GM12878 (cell line): ENCODE data around the gene YPEL3. TPM values are rescaled to one million over a fixed set of nuclear protein-coding genes. Genes with fewer than 3 reads are reported as not detected.

Experiments used
- ATAC-seq: fragments of 200-7000 bp; cut with Tn5 transposase; 3 replicates; pipeline ENCODE4 v1.9.1; 2020; ENCODE audit warnings: mild to moderate bottlenecking, moderate library complexity
- BruUV-seq: library from RNA; stranded (reverse); fragments of 400-500 nt; replicated peaks from 2 replicates; lab custom pipeline; 2021; lab: Mats Ljungman, UMichigan
- CTCF ChIA-PET: fragments of 300-600 bp; sonication (Branson Sonifier 250); formaldehyde crosslinking; extraction: SDS; loops from one replicate; lab custom pipeline; 2021; ENCODE audit warnings: inconsistent platforms; lab: Yijun Ruan, JAX
- POLR2A ChIA-PET: fragments of 350-600 bp; formaldehyde crosslinking; extraction: SDS; loops from one replicate; lab custom pipeline; 2021; ENCODE audit warnings: inconsistent platforms; lab: Charles Lee
- RAD21 ChIA-PET: fragments of 300-600 bp; sonication (Branson Sonifier 250); formaldehyde crosslinking; loops from one replicate; lab custom pipeline; 2023; ENCODE audit warnings: antibody characterized with exemption; ENCODE audit not compliant: unreplicated experiment; lab: Charles Lee
- SMC1A ChIA-PET: fragments of 300-600 bp; sonication (Branson Sonifier 250); formaldehyde crosslinking; loops from one replicate; lab custom pipeline; 2023; ENCODE audit not compliant: unreplicated experiment, uncharacterized antibody; lab: Charles Lee
- DNase-seq: peaks from one replicate; pipeline ENCODE4 v3.0.0-alpha.2; 2011; ENCODE audit warnings: low read depth, low spot score
- FAIRE-seq: peaks from 3 replicates; lab custom pipeline; 2011; peaks lifted over from hg19 to GRCh38; lab: Jason Lieb, UNC
- H2AFZ ChIP-seq: 2 replicates; pipeline ENCODE4 v1.6.0; 2011; ENCODE audit warnings: low read depth, low read length, control low read depth; ENCODE audit not compliant: control insufficient read depth
- H3K27ac ChIP-seq: 2 replicates; pipeline ENCODE4 v1.5.1; 2011; ENCODE audit warnings: control low read depth; ENCODE audit not compliant: control insufficient read depth, insufficient read depth
- H3K27me3 ChIP-seq, 2 experiments: replicated peaks in 1 of 2; 2 replicates each; pipeline versions ENCODE4 v1.6.0 to v1.6.1; 2011; ENCODE audit warnings: low read length in 1 of 2; ENCODE audit not compliant: control insufficient read depth in 2 of 2, insufficient read depth in 2 of 2
- H3K36me3 ChIP-seq, 2 experiments: 2 replicates each; pipeline ENCODE4 v1.5.1; 2011; ENCODE audit warnings: low read length in 1 of 2; ENCODE audit not compliant: control insufficient read depth in 2 of 2, insufficient read depth in 2 of 2
- H3K4me1 ChIP-seq: 2 replicates; pipeline ENCODE4 v1.6.1; 2011; ENCODE audit warnings: mild to moderate bottlenecking, low read length, moderate library complexity, mixed read lengths; ENCODE audit not compliant: control insufficient read depth, insufficient read depth
- H3K4me2 ChIP-seq: 2 replicates; pipeline ENCODE4 v1.6.0; 2011; ENCODE audit warnings: control low read depth; ENCODE audit not compliant: control insufficient read depth, insufficient read depth
- H3K4me3 ChIP-seq: fragments of 200-600 bp; sonication (generic); 2 replicates; pipeline ENCODE4 v1.5.1; 2016
- H3K79me2 ChIP-seq: 2 replicates; pipeline ENCODE4 v1.6.0; 2011; ENCODE audit warnings: low read length; ENCODE audit not compliant: control insufficient read depth, insufficient read depth
- H3K9ac ChIP-seq: 2 replicates; pipeline ENCODE4 v1.8.0; 2011; ENCODE audit warnings: low read length, control low read depth, mixed read lengths; ENCODE audit not compliant: control insufficient read depth, insufficient read depth
- H3K9me3 ChIP-seq: replicated peaks from 3 replicates; pipeline ENCODE4 v1.5.1; 2011; ENCODE audit warnings: mild to moderate bottlenecking, low read length; ENCODE audit not compliant: control insufficient read depth, insufficient read depth
- H4K20me1 ChIP-seq: 2 replicates; pipeline ENCODE4 v1.6.0; 2011; ENCODE audit not compliant: control insufficient read depth, insufficient read depth
- EGR1 ChIP-seq, 2 experiments: IDR thresholded peaks; 1 replicate in 1 of 2; 2 replicates in 1 of 2; pipeline ENCODE4 v1.6.1; 2011 to 2012; ENCODE audit warnings: low read depth in 2 of 2, low read length in 2 of 2, borderline replicate concordance in 1 of 2, mild to moderate bottlenecking in 1 of 2, moderate library complexity in 1 of 2
- MEF2B ChIP-seq: fragments of 450-650 bp; IDR thresholded peaks from 2 replicates; pipeline ENCODE4 v1.6.1; 2018; ENCODE audit warnings: mild to moderate bottlenecking, moderate library complexity; ENCODE audit not compliant: partially characterized antibody, poor library complexity, severe bottlenecking
- MYC ChIP-seq: IDR thresholded peaks from 2 replicates; pipeline ENCODE4 v1.6.1; 2011; ENCODE audit warnings: mild to moderate bottlenecking, low read length, moderate library complexity, inconsistent platforms; ENCODE audit not compliant: insufficient read depth, insufficient replicate concordance, insufficient read length, severe bottlenecking
- NFXL1 ChIP-seq: fragments of 450-650 bp; IDR thresholded peaks from 2 replicates; pipeline ENCODE4 v1.6.1; 2017; ENCODE audit warnings: antibody characterized with exemption, mild to moderate bottlenecking, borderline replicate concordance
- POLR2AphosphoS2 ChIP-seq: IDR thresholded peaks from 2 replicates; pipeline ENCODE4 v1.6.1; 2011; ENCODE audit warnings: low read depth, mild to moderate bottlenecking, low read length, improper control_type of control experiment, moderate library complexity
- RAD51 ChIP-seq: fragments of 450-650 bp; IDR thresholded peaks from 2 replicates; pipeline ENCODE4 v1.6.1; 2016; ENCODE audit warnings: moderate library complexity, mild to moderate bottlenecking, inconsistent platforms
- ZSCAN29 ChIP-seq: fragments of 450-650 bp; IDR thresholded peaks from 2 replicates; pipeline ENCODE4 v1.6.1; 2017; ENCODE audit warnings: mild to moderate bottlenecking, moderate library complexity
- WGBS: methylation state at CpG from one replicate; pipeline ENCODE4 v1.1.6; 2016; ENCODE audit warnings: low lambda C conversion rate; ENCODE audit not compliant: insufficient replicate concordance, insufficient coverage; ENCODE audit errors: missing lambda C conversion rate; 5-methylcytosine and 5-hydroxymethylcytosine counted together
- in situ Hi-C: fragments of 300-500 bp; cut with MboI; formaldehyde crosslinking; loops from 9 replicates; pipeline ENCODE4 v1.14.3; 2018; ENCODE audit warnings: mixed read lengths
- intact Hi-C: fragments of 100-400 bp; cut with micrococcal nuclease; formaldehyde crosslinking; loops from one replicate; pipeline ENCODE4 v1.14.2; 2022; ENCODE audit not compliant: unreplicated experiment
- polyA plus RNA-seq, 11 experiments: library from polyadenylated mRNA; depleted of rRNA in 4 of 11; unstranded in 6 of 11; stranded (reverse) in 5 of 11; fragments of >200 nt; fragmentation: Nextera tagmentation in 4 of 11; fragmentation: Illumina TruSeq in 1 of 11; extraction: Ambion mirVana in 4 of 11; extraction: Trizol in 1 of 11; gene quantifications; 1 replicate in 1 of 11; 2 replicates in 10 of 11; pipeline versions ENCODE4 v1.2.1 to v1.2.3, GENCODE V29; 2011 to 2016; ENCODE audit warnings: inconsistent platforms in 2 of 11, missing spikeins in 2 of 11, low read depth in 1 of 11
- total RNA-seq, 4 experiments: library from RNA; depleted of rRNA in 3 of 4; stranded (reverse); fragments of >200 nt in 3 of 4; fragmentation: Illumina TruSeq in 1 of 4; extraction: Trizol in 1 of 4; gene quantifications; 2 replicates each; pipeline versions ENCODE4 v1.2.1 to v1.2.3, GENCODE V29; 2013 to 2021

YPEL3 gene
- total and polyA plus RNA-seq, 10 of the 15 experiments (the other 5 are each of a cell fraction or from before 2014, with no cell fraction given): 1.3 to 22.0 (median 12.1) TPM

- TSS peak; percentile 51 for BruUV-seq
- Histone ChIP-seq H3K4me3 (peak overlapping the region; percentile 95), H3K79me2 (no peaks in the 10 kb centered on the region; the same call in 1 of the 2 replicates), H3K9ac (peak overlapping the region; percentile 66), H3K9me3 (no peaks in the 10 kb centered on the region), H3K27ac (peak overlapping the region; percentile 42; the same call in 1 of the 2 replicates), H3K27me3 (no peaks in the 10 kb centered on the region), H3K4me2 (peak overlapping the region; percentile 94), H3K36me3 (no peaks in the 10 kb centered on the region; a peak in 1 of 4 replicates), H4K20me1 (no peaks in the 10 kb centered on the region), H2AFZ (peak overlapping the region; percentile 56), H3K4me1 (peaks cover 17% of the 10 kb centered on the region)
- WGBS: 2% methylated on average over 18 of the region's 42 CpGs
- in situ Hi-C loops: no loop called here
- POLR2A ChIA-PET: interaction anchor here (1.5 kb wide), 1 partner anchor 60 kb away, joined by 6 read pairs; the partner anchor contains the start of gene CORO1A
- SMC1A ChIA-PET: interaction anchor here (1.5 kb wide), 1 partner anchor 12 kb away, joined by 3 read pairs; no protein-coding TSS in a partner anchor
- RAD21 ChIA-PET: interaction anchor here (1.1 kb wide), 1 partner anchor 30 kb away, joined by 3 read pairs; no protein-coding TSS in a partner anchor
- DNase-seq (no peak), FAIRE-seq (no peak), ATAC-seq (peak; percentile 30)
- CTCF ChIA-PET: interaction anchor here (0.6 to 2.3 kb wide), 2 partner anchors 10 to 758 kb away, joined by 4 to 7 read pairs; no protein-coding TSS in a partner anchor
- intact Hi-C loops: no loop called here
- TF ChIP-seq ZSCAN29 (no peak), NFXL1 (no peak), POLR2AphosphoS2 (no peak), RAD51 (no peak), EGR1 (IDR thresholded peaks at IDR 0.05; ENCODE audit: borderline replicate concordance in 1 of 2, low read depth in 2 of 2, low read length in 2 of 2) (peak in 1 of 2 experiments; percentile 46; a peak in 1 of 3 replicates), MYC (no peak), MEF2B (peak; percentile 21)
These were observed 26.7 kb upstream of the YPEL3 start for GRCh38 chr16:30122604-30123160.
